Adrenal gland (tissue), 5 donors: ENCODE measurements around the gene RSL24D1.

ENCODE experiments used
- CTCF ChIP-seq, 6 experiments: fragments of 450-650 bp in 4 of 6; fragments of 200-600 bp in 2 of 6; sonication (generic) in 1 of 6; IDR thresholded peaks; 1 replicate in 5 of 6; 2 replicates in 1 of 6; pipeline versions ENCODE4 v1.5.1 to v1.8.0; 2016 to 2021; ENCODE audit warnings: antibody characterized with exemption in 6 of 6, mild to moderate bottlenecking in 2 of 6, moderate library complexity in 1 of 6
- POLR2A ChIP-seq, 2 donors: fragments of 450-650 bp; IDR thresholded peaks; one replicate each; pipeline ENCODE4 v1.6.1; 2017; ENCODE audit warnings: antibody characterized with exemption in 2 of 2, mild to moderate bottlenecking in 2 of 2, moderate library complexity in 1 of 2
- donor health status: DM: no; HTN: no; CAD: no.

GRCh38 chr15:55239440-55240124 is 42.8 kb upstream of the RSL24D1 start:
- TF ChIP-seq CTCF (IDR thresholded peaks at IDR 0.05) (no peak), POLR2A (IDR thresholded peaks at IDR 0.05) (no peak)
